PC-9 (cell line): ENCODE measurements around the gene PDPK1.

Experiments used
- CTCF ChIP-seq: fragments of 200-600 bp; sonication (generic); conservative IDR thresholded peaks from 2 replicates; pipeline ENCODE4 v1.6.1; 2017; ENCODE audit warnings: mixed run types, antibody characterized with exemption, mild to moderate bottlenecking, moderate library complexity
- EZH2 ChIP-seq: fragments of 200-600 bp; sonication (generic); IDR thresholded peaks from 2 replicates; pipeline ENCODE4 v1.8.0; 2017; ENCODE audit warnings: antibody characterized with exemption, low read depth

- TF ChIP-seq CTCF, result no peak
- TF ChIP-seq EZH2, result no peak
These were observed 59.1 kb downstream of the PDPK1 start for GRCh38 chr16:2596747-2597559.
